HTR-8/SVneo (cell line): ENCODE measurements around the gene RORC.
A peak's percentile ranks its signal among the peaks of the same experiment; 100 is the strongest.
"Not testable (repeated sequence)": the region's sequence is repeated elsewhere in the genome, so short reads cannot be mapped to it uniquely, and the experiment has no call there.

Source experiments
- DNase-seq: peaks from one replicate; pipeline ENCODE4 v3.0.0; 2011; ENCODE audit warnings: low spot score, mixed read lengths; ENCODE audit not compliant: insufficient read length
- FAIRE-seq: peaks from 2 replicates; lab custom pipeline; 2011; peaks lifted over from hg19 to GRCh38; lab: Jason Lieb, UNC

Gene RORC

DNA sequence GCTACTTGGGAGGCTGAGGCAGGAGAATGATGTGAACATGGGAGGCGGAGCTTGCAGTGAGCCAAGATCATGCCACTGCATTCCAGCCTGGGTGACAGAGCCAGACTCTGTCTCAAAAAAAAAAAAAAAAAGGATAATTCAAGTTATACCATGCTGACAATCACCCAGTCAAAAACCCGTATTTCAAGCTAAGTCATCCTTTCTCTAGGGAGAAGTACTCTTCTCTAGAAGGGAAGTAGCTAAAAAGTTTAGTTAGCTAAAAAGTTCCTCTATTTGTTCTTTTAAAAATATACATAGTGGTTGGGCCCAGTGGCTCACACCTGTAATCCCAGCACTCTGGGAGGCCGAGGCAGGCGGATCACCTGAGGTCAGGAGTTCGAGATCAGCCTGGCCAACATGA is 50.9 kb downstream of the RORC start:
- not testable (repeated sequence) for FAIRE-seq, DNase-seq

DNA sequence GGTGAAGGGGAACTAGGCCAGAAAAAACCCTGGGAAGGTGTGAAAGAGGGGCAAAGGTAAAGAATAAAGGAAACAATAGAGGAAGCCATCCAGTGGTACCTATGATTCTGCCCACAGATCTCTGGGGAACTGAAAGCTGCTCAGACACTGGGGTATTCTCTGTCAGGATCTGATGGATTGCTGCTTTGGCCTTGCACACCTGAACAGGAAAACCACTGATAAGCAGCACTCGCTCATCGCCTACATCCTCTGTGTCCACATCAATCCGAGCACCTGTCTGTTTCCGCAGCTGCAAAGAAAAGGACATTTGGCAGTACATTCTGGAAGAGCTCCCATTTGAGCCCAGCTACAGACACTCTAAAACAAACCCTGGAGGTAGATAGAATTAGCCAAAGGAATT is 51.8 kb downstream of the RORC start:
- DNase-seq = no peak
- no peak for FAIRE-seq

DNA sequence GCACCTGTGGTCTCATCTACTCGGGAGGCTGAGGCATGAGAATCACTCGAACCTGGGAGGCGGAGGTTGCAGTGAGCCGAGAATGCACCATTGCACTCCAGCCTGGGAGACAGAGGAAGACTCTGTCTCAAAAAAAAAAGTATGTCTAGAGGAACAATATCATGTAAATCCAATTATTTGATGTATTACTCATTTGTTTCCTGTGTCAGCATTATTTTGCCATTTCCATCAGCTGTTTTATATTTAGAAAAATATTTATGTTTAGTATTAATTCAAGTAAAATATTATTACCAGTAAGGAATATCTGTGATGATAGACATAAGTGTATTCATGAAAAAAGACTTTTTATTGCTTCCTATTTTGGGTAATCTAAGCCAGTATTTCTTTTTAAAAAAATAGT is 54.3 kb downstream of the RORC start:
- no peak for FAIRE-seq
- no peak for DNase-seq

DNA sequence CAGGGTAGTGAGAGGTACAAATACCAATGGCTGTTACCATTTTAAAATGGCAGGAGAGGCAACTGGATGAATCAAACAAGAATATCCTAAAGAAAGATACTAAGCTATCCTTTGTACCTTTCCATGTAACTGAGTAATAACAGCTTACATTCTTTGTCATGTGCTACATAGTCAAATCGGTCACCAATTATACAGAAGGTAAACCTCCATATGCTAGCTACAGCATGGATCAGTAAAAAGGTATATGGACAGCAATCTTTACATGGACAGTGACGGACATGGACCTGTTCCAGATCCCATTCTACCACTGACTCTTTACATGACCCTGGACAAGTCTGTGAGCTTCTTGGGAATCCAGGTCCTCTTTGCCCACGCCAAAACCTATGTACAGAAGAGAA is 54.9 kb downstream of the RORC start:
- no peak for DNase-seq
- no peak for FAIRE-seq

DNA sequence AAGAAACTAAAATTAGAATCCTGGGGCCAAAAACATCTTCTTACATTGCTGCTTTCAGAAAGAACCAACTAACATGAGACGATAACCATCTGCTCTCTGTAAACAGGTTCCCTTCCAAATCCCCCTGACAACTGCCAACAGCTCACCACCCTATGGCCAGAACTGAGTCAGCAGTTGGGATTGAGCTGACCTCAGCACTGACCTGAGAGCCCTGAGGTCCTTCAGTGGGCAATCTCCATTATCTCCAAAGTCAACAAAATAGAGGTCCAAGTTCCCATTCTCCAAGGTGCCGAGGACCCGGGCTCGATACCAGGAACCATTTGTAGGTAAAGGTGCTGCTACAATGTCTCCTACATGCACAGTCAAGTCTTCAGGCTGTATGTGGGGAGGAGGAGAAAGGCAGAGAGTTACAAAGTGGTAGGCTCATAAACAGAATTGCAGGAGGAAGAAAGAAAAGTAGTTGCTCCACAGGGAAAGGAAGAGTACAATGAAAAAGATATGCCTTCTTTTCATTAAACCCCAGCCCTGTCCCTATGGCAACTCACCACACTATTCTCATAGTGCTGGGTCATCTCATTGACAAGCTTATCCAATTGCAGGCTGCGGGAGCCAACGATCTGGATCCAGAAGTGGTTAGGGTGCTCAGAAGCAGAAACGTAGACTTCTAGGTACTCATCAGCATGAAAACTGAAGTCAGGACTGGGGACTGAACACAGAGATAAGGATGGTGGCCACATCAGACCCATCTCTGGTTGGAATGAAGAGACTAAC is 55.5 kb downstream of the RORC start:
- DNase-seq (no peak), FAIRE-seq (no peak)

DNA sequence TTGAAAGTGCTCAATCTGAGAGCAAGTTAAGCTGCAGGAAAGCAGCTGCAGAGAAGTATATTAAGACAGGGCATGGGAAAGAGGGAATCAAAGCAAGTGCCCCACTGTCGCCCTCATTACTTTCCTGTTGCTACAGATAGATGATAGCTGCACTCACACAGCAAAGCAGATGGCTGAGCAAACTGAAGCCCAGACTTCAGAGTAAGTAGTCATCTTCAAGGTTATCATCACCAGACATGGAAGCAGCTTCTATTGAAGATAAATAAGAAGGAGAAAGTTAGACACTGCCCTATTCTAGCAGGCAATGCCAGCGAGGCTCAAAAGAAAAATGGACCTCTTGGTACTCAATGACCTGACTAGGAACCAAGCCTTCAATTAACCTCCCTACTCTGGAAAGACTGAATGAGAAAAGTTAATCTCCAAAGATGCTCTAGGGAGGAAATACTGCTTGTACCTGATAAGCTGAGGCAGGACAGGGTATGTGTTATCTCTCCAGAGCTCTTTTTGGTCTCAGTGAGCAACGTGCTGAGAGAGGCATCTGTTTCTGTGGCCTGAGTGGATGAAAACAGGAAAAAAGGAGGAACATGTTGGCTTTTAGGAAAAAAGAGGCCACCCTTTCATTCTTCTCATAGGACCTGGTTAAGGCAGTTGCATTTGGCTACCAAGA is 57.2 kb downstream of the RORC start:
- no peak for FAIRE-seq

DNA sequence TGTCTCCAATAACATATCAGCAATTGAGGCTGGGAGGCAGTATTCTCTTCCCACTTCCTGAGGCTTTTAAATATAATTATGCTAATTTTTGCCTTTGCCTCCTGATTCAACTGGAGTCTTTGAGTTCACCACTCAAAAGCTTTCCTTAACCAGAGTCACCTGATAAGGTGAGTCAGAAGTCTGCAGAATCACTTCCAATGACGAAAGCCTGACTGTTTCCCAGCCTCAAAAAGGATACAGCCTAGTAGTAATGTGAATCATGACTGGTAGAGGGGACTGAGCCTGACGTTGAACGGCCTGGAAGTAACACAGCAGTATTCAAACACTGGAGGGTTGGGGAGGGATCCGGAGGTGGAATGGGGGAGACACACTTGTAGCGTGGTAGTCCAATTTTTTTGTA is 57.9 kb downstream of the RORC start:
- no peak for DNase-seq
- FAIRE-seq = no peak

More for the DNA sequence above, 57.2 kb downstream of the RORC start:
- DNase-seq = no peak

DNA sequence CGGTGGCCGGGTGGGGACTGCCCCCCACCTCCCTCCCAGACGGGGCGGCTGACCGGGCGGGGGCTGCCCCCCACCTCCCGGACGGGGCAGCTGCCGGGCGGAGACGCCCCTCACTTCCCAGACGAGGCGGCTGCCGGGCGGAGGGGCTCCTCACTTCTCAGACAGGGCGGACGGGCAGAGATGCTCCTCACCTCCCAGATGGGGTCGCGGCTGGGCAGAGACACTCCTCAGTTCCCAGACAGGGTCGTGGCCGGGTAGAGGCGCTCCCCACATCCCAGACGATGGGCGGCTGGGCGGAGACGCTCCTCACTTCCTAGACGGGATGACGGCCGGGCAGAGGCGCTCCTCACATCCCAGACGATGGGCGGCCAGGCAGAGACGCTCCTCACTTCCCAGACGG is 62.3 kb downstream of the RORC start:
- not testable (repeated sequence) for DNase-seq, FAIRE-seq

DNA sequence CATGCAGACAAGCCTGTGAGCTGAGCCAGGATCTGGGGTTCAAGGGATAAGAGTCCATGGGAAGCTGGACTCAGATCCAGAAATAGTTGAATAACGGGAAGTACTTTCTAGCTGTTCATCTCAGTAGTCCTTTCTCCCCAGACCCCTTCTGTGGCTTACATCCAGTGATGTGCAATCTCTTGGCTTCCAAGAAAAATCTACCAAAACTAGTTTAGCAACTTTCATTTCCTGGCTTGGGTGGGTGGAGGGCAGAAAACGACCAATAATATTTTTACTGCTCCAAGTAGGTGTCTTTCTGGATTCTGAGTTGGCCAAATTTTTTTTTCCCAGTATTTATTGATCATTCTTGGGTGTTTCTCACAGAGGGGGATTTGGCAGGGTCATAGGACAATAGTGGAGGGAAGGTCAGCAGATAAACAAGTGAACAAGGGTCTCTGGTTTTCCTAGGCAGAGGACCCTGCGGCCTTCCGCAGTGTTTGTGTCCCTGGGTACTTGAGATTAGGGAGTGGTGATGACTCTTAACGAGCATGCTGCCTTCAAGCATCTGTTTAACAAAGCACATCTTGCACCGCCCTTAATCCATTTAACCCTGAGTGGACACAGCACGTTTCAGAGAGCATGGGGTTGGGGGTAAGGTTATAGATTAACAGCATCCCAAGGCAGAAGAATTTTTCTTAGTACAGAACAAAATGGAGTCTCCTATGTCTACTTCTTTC is 63.1 kb downstream of the RORC start:
- not testable (repeated sequence) for DNase-seq, FAIRE-seq

DNA sequence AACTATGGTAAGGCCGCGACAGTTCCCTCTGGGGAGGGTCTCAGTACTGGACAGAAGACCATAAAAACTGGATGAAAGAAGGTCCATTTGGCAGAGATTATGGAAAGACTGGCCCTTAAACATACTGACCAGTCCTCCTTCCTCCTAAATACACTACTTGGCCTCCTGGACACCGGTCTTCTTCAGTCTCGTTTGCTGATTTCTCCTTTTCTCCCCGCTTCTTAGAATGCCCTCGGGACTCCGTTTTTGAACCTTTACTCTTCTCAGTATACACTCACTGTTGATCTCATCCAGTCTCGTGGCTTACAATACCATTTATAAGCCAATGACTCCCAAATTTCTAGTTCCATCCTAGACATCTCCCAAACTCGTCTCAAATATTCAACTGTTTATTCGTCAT is 67.6 kb downstream of the RORC start:
- FAIRE-seq (no peak), DNase-seq (no peak)

DNA sequence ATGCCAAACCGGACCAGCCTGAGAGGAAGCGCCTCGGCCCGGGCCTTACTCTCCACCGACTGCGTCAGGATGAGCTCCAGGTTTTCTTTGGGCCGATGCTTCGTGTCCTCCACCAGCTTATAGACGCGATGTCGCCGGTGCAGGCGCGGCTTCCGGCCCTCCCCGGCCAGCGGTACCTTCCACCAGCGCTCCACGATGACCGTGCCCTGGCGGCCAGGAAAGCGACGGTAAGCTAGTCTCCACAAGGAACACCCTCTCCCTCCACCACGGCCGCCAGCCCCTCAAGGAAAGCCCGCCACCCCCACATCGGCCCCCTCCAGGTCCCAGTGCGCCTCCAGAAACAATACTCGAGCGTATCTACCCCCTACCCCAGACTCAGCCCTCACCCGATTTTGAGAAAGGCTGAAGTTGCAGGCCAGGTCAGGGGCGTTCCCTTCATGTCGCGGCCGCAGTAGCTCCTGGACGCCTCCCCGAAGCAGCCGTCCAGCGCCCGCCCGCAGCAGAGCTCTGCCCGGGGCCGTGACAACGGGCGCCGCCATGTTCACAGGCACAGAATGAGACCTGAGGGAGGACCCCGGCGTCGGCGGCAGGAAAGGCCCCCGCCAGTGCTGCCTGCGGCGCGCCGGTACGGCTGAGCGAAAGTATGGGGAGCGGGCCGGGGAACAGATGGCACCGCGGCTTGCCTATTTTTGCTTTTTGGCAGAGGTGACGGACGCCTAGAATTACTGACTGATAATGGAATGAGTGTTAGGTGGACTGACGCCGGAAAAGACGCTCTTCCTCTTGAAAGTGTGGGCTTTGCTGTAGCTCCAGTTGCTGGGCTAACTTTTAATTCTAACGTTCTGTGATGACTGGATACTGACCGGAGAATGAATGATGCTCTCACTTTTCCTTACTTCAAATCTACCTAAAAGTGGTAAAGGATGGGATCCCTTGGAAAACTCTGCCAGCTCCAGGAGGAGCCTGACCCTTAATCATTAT is 68.4 kb downstream of the RORC start, which contains the start of gene MRPL9:
Gene MRPL9, minus strand, starts transcription at position 556 of the 981 bp plus-strand sequence. Its CDS starts 17 bp downstream, at position 539.
- FAIRE-seq (peak; percentile 20), DNase-seq (peak; percentile 89)

DNA sequence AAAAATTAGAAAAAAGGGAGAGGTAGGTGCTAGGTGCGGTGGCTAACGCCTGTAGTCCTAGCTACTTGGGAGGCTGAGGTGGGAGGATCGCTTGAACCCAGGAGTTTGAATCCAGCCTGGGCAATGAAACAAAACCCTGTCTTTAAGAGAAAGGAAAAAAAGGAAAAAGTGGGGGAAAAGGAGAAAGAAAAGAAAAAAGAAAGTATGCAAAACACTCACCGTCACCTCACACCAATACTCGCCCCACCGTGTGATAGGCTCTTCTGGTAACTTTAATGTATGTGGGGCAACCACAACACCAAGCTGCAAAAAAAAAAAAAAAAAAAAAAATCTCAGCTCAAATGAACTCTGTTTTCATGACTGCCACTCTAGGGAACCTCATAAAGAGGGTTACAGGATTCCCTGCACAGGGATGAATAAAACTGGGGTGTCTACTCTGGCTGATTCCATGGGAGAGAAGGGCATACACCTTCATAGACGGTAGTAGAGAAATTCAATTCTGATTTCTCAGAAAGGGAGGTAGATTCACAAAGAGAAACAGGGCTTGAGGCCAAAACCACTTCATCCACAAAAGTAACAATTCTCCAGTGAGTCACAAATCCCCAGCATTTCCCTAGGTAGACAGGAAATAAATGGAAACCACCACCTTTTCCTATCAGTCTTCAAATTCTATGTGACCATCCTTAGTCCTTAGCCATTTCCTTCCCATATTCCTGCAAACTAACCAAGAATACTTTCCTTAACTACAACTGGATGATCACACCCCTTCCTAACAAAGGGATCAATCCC is 70.8 kb downstream of the RORC start:
- DNase-seq = no peak
- no peak for FAIRE-seq

DNA sequence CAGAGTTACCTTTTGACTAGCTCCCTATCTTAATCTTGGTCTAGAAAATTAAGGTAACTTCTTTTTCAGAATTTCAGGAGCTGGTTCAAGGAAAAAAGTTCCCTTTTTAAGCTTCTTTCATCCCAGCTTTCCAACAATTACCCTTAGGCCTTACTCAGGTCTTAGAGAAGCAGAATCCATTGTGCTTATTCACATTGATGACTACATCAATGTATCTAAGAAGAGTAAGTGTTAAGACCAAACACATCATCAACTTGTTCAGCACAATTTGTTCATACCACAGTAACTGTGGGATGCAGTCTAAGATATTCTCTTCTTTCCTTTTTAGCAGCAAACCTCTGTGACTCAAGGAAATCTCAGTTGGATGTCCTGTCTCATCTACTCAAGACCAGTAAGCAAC is 72.4 kb downstream of the RORC start:
- DNase-seq (no peak), FAIRE-seq (no peak)

DNA sequence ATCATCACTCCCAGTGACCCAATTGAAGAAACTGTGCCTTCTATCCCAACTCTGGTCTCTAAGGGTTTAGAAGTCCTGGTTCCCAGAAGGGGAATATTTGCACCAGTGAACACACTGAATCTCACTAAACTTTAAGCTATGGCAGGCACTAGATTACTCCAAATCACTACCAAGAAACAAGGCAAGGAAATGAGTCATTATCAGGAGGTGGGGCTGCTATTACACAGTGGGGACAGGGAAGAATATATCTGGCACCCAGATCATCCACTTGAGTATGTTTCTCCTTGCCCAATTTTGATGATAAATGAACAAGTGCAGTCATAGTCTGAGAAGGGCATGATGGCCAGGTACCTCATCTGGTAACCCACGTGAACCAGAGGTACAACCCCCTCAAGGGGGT is 75.3 kb downstream of the RORC start:
- FAIRE-seq (no peak), DNase-seq (no peak)
